Spleen (tissue), 11 donors: Measurements from ENCODE around the gene RANBP3L. TPM values are rescaled to one million over a fixed set of nuclear protein-coding genes. Genes with fewer than 3 reads are reported as not detected.

ENCODE experiments used
- DNase-seq: peaks from one replicate; pipeline ENCODE4 v3.0.0-alpha.2; 2020
- H3K27ac ChIP-seq, 8 donors: fragments of 200-600 bp; sonication (generic) in 7 of 8; 1 replicate in 4 of 8; 2 replicates in 4 of 8; pipeline versions ENCODE4 v1.5.0 to v1.8.0; 2016 to 2021; ENCODE audit warnings: inconsistent platforms in 4 of 8, mild to moderate bottlenecking in 4 of 8, moderate library complexity in 1 of 8
- H3K27me3 ChIP-seq, 7 donors: fragments of 200-600 bp; sonication (generic) in 6 of 7; replicated peaks in 1 of 7; 1 replicate in 4 of 7; 2 replicates in 3 of 7; pipeline versions ENCODE4 v1.5.0 to v1.8.0; 2016 to 2021; ENCODE audit warnings: inconsistent platforms in 3 of 7, mild to moderate bottlenecking in 1 of 7
- H3K36me3 ChIP-seq, 6 donors: fragments of 200-600 bp; sonication (generic) in 5 of 6; 1 replicate in 4 of 6; 2 replicates in 2 of 6; pipeline versions ENCODE4 v1.5.0 to v1.8.0; 2016 to 2021; ENCODE audit warnings: inconsistent platforms in 2 of 6
- H3K4me1 ChIP-seq, 6 donors: fragments of 200-600 bp; sonication (generic) in 5 of 6; 1 replicate in 3 of 6; 2 replicates in 3 of 6; pipeline versions ENCODE4 v1.5.0 to v1.8.0; 2016 to 2021; ENCODE audit warnings: inconsistent platforms in 3 of 6
- H3K4me3 ChIP-seq, 8 donors: fragments of 200-600 bp; sonication (generic) in 7 of 8; 1 replicate in 4 of 8; 2 replicates in 4 of 8; pipeline versions ENCODE4 v1.5.0 to v1.8.0; 2016 to 2021; ENCODE audit warnings: inconsistent platforms in 4 of 8, mild to moderate bottlenecking in 4 of 8, moderate library complexity in 2 of 8
- H3K9me3 ChIP-seq, 8 donors: fragments of 200-600 bp; sonication (generic) in 7 of 8; 1 replicate in 4 of 8; 2 replicates in 4 of 8; pipeline versions ENCODE4 v1.5.0 to v1.8.0; 2016 to 2021; ENCODE audit warnings: inconsistent platforms in 4 of 8
- CTCF ChIP-seq, 11 experiments: fragments of 200-600 bp in 7 of 11; fragments of 450-650 bp in 4 of 11; sonication (generic) in 4 of 11; IDR thresholded peaks in 8 of 11; conservative IDR thresholded peaks in 3 of 11; 1 replicate in 7 of 11; 2 replicates in 4 of 11; pipeline versions ENCODE4 v1.4.0 to v1.8.0; 2016 to 2021; ENCODE audit warnings: antibody characterized with exemption in 11 of 11, inconsistent platforms in 4 of 11, mild to moderate bottlenecking in 1 of 11
- POLR2A ChIP-seq, 3 donors: fragments of 450-650 bp; IDR thresholded peaks; one replicate each; pipeline ENCODE4 v1.5.1; 2017; ENCODE audit warnings: antibody characterized with exemption in 3 of 3, mild to moderate bottlenecking in 1 of 3
- POLR2AphosphoS5 ChIP-seq, 3 donors: sonication (generic); formaldehyde crosslinking; IDR thresholded peaks; one replicate each; pipeline ENCODE4 v1.5.1; 2017; ENCODE audit warnings: antibody characterized with exemption in 3 of 3
- WGBS, 5 donors: extraction: QIAGEN DNeasy Blood & Tissue Kit in 3 of 5; methylation state at CpG; one replicate each; pipeline versions ENCODE4 v1.1.5 to v1.1.7; 2013 to 2018; 5-methylcytosine and 5-hydroxymethylcytosine counted together
- intact Hi-C: fragments of 100-400 bp; cut with DNase I; formaldehyde crosslinking; loops from one replicate; pipeline ENCODE4 v1.15.0; 2023; ENCODE audit warnings: low total_unique reads
- polyA plus RNA-seq, 3 donors: library from polyadenylated mRNA; stranded (reverse); fragments of 200-250 nt; gene quantifications; one replicate each; pipeline ENCODE4 v1.2.1, GENCODE V29; 2013
- total RNA-seq, 7 donors: library from RNA; depleted of rRNA in 3 of 7; stranded (reverse); fragments of >200 nt in 3 of 7; fragmentation: NEBNext Ultra II Directional in 4 of 7; extraction: Animal tissue kit (Norgen Biotek cat#: 25700) in 4 of 7; gene quantifications; one replicate each; pipeline versions ENCODE4 v1.1.0 to v1.2.1, GENCODE V29; 2016 to 2021
- donor health status: healthy with polysubstance abuse.
- donor health status: DM: no; HTN: no; CAD: no; lungs with moderate emphysema.
- donor health status: DM: no; HTN: no; CAD: no.
- donor health status: Bipolar disorder and iron deficiency.
- donor health status: healthy.
- donor health status: DM: no; HTN: no; CAD: no.
- donor health status: DM: yes; HTN: yes; CAD: no.

Gene RANBP3L
- total and polyA plus RNA-seq, 10 donors, result 0.02 to 0.97 (median 0.08) TPM; not detected in 6

- Histone ChIP-seq H3K9me3 (no peaks in the 10 kb centered on the region), H3K36me3 (no peaks in the 10 kb centered on the region), H3K27ac (no peak overlapping the region), H3K27me3 (no peaks in the 10 kb centered on the region), H3K4me3 (no peak overlapping the region), H3K4me1 (no peaks in the 10 kb centered on the region)
- TF ChIP-seq POLR2A (IDR thresholded peaks at IDR 0.05) (no peak), CTCF (IDR thresholded peaks at IDR 0.05 in 8 of 11, conservative IDR thresholded peaks at IDR 0.05 in 3 of 11) (no peak), POLR2AphosphoS5 (IDR thresholded peaks at IDR 0.05) (no peak)
- 63 to 94% (median 67%) methylated on average over 4 of the region's 4 CpGs for WGBS, 5 donors
- DNase-seq, result no peak
- intact Hi-C loops, result no loop called here
Measured at GRCh38 chr5:36253575-36253974, 48.1 kb downstream of the RANBP3L start.

- no peaks in the 10 kb centered on the region for H3K27me3 ChIP-seq
- no peak overlapping the region for H3K4me3 ChIP-seq
- H3K27ac ChIP-seq, result no peak overlapping the region
- H3K9me3 ChIP-seq, result no peaks in the 10 kb centered on the region
- intact Hi-C loops, result no loop called here
- no peak for DNase-seq
- no peaks in the 10 kb centered on the region for H3K4me1 ChIP-seq
- 68 to 79% (median 76%) methylated on average over 3 of the region's 3 CpGs for WGBS, 5 donors
- H3K36me3 ChIP-seq, result no peaks in the 10 kb centered on the region
- TF ChIP-seq CTCF (IDR thresholded peaks at IDR 0.05 in 8 of 11, conservative IDR thresholded peaks at IDR 0.05 in 3 of 11) (no peak), POLR2A (IDR thresholded peaks at IDR 0.05) (no peak), POLR2AphosphoS5 (IDR thresholded peaks at IDR 0.05) (no peak)
Measured at GRCh38 chr5:36252722-36253365, 48.9 kb downstream of the RANBP3L start.

GRCh38 chr5:36251218-36251617 lies 50.5 kb downstream of the RANBP3L start:
- no peak for TF ChIP-seq POLR2A (IDR thresholded peaks at IDR 0.05)
- TF ChIP-seq CTCF (IDR thresholded peaks at IDR 0.05 in 8 of 11, conservative IDR thresholded peaks at IDR 0.05 in 3 of 11), result no peak
- TF ChIP-seq POLR2AphosphoS5 (IDR thresholded peaks at IDR 0.05), result no peak
- Histone ChIP-seq H3K4me1 (no peaks in the 10 kb centered on the region), H3K27me3 (no peaks in the 10 kb centered on the region), H3K9me3 (no peaks in the 10 kb centered on the region), H3K4me3 (no peak overlapping the region), H3K27ac (no peak overlapping the region), H3K36me3 (no peaks in the 10 kb centered on the region)
- WGBS, 5 donors, result 90 to 95% (median 91%) methylated on average over 3 of the region's 3 CpGs
- intact Hi-C loops, result no loop called here
- no peak for DNase-seq

- DNase-seq, result no peak
- intact Hi-C loops, result no loop called here
- no peak for TF ChIP-seq POLR2AphosphoS5 (IDR thresholded peaks at IDR 0.05)
- TF ChIP-seq CTCF (IDR thresholded peaks at IDR 0.05 in 8 of 11, conservative IDR thresholded peaks at IDR 0.05 in 3 of 11), result no peak
- TF ChIP-seq POLR2A (IDR thresholded peaks at IDR 0.05), result no peak
- WGBS, 5 donors, result 86 to 95% (median 87%) methylated on average over 4 of the region's 4 CpGs
- H3K4me1 ChIP-seq, result no peaks in the 10 kb centered on the region
- H3K27me3 ChIP-seq, result no peaks in the 10 kb centered on the region
- no peak overlapping the region for H3K27ac ChIP-seq
- H3K4me3 ChIP-seq, result no peak overlapping the region
- H3K9me3 ChIP-seq, result no peaks in the 10 kb centered on the region
- H3K36me3 ChIP-seq, result no peaks in the 10 kb centered on the region
Measured at GRCh38 chr5:36250427-36250826, 51.3 kb downstream of the RANBP3L start.
